Measurements from ENCODE around the gene OR7G3.

DNA sequence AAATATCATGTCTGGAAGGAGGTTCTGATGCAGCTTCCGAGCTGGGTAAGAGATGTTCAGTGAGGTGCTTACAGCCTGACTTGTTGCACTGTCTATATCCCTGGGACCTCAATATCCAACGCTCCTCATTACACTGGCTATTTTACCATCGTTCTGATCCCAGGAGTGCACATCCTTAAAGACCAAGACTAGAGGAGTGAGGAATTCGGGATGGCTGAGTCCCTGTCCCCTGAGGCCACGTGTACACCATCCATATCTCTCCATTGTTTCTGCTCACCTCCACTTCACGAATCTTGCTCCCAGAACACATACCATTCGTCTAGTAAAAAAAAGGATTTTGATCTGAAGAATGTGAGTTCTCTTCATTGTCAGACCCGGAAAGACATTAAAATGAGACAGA is 19.4 kb downstream of the OR7G3 start, which contains the start of gene OR7G2:
- TF ChIP-seq POLR2AphosphoS5 (IDR thresholded peaks at IDR 0.05; ENCODE audit: insufficient read depth, low read depth, low read length) (no peak), POLR2A (IDR thresholded peaks at IDR 0.05; ENCODE audit: low read depth, low read length) (no peak), MYC (IDR thresholded peaks at IDR 0.05; ENCODE audit: low read depth, low read length) (no peak), EZH2 (IDR thresholded peaks at IDR 0.05; ENCODE audit: borderline replicate concordance, low read depth, low read length, severe bottlenecking) (no peak)

All from endothelial cell of umbilical vein (primary cell).